ENCODE data around the gene SEPTIN12. TPM values are rescaled to one million over a fixed set of nuclear protein-coding genes. Genes with fewer than 3 reads are reported as not detected.

Gene SEPTIN12
- total RNA-seq, 2 donors from 2014 or later: 10.8 TPM; not detected in 1

GRCh38 chr16:4733211-4733742 lies 54.9 kb downstream of the SEPTIN12 start:
- H3K4me1 ChIP-seq (replicated peaks): no peaks in the 10 kb centered on the region
- H3K27me3 ChIP-seq (replicated peaks; ENCODE audit: insufficient read depth): no peaks in the 10 kb centered on the region
- H3K27ac ChIP-seq: peak overlapping the region; percentile 76 to 82
- 19% methylated on average over 17 of the region's 17 CpGs for WGBS
- H3K36me3 ChIP-seq: no peaks in the 10 kb centered on the region
- peak overlapping the region; percentile 80 to 82 for H3K4me3 ChIP-seq
- no peaks in the 10 kb centered on the region for H3K9me3 ChIP-seq
- DNase-seq (ENCODE audit: low spot score): no peak
- intact Hi-C loops (cut with DNase I): loop anchor here (10.0 kb wide), 3 partner anchors 72 to 118 kb away; partner anchors contain the start of genes GLYR1, ROGDI, UBALD1 and UBN1
- no peak for TF ChIP-seq POLR2AphosphoS5 (IDR thresholded peaks at IDR 0.05)
- TF ChIP-seq CTCF (IDR thresholded peaks at IDR 0.05): no peak
- TF ChIP-seq POLR2A (IDR thresholded peaks at IDR 0.05): no peak

- H3K36me3 ChIP-seq: peaks cover 3 to 6% of the 10 kb centered on the region in 2 donors
- TF ChIP-seq POLR2AphosphoS5 (IDR thresholded peaks at IDR 0.05) (no peak), CTCF (IDR thresholded peaks at IDR 0.05) (no peak), POLR2A (IDR thresholded peaks at IDR 0.05) (no peak)
Observed at GRCh38 chr16:4729876-4730275, 58.3 kb downstream of the SEPTIN12 start.

GRCh38 chr16:4728676-4729075 lies 59.5 kb downstream of the SEPTIN12 start:
- H3K4me3 ChIP-seq: no peak overlapping the region
- H3K36me3 ChIP-seq: peaks cover 3 to 6% of the 10 kb centered on the region in 2 donors
- H3K27me3 ChIP-seq (replicated peaks; ENCODE audit: insufficient read depth): no peaks in the 10 kb centered on the region
- WGBS: 94% methylated on average over 8 of the region's 8 CpGs
- H3K9me3 ChIP-seq: no peaks in the 10 kb centered on the region
- H3K27ac ChIP-seq: no peak overlapping the region
- no peak for DNase-seq (ENCODE audit: low spot score)
- no peaks in the 10 kb centered on the region for H3K4me1 ChIP-seq (replicated peaks)
- TF ChIP-seq POLR2AphosphoS5 (IDR thresholded peaks at IDR 0.05) (no peak), POLR2A (IDR thresholded peaks at IDR 0.05) (no peak), CTCF (IDR thresholded peaks at IDR 0.05) (no peak)
- intact Hi-C loops (cut with DNase I): no loop called here

More at GRCh38 chr16:4729876-4730275, 58.3 kb downstream of the SEPTIN12 start:
- WGBS: 94% methylated on average over 15 of the region's 15 CpGs
- no peaks in the 10 kb centered on the region for H3K27me3 ChIP-seq (replicated peaks; ENCODE audit: insufficient read depth)
- no peak overlapping the region for H3K4me3 ChIP-seq
- intact Hi-C loops (cut with DNase I): loop anchor here (10.0 kb wide), 3 partner anchors 75 to 115 kb away; partner anchors contain the start of genes GLYR1, ROGDI, UBALD1 and UBN1
- H3K4me1 ChIP-seq (replicated peaks): no peaks in the 10 kb centered on the region
- no peaks in the 10 kb centered on the region for H3K9me3 ChIP-seq
- DNase-seq (ENCODE audit: low spot score): no peak
- H3K27ac ChIP-seq: no peak overlapping the region

Small RNA genes within 50 kb of the gene (small RNA-seq; reads per million reads assigned to genes)
- gene RF00017: 0 reads per million in 2 donors

Other genes starting within 250 kb of the SEPTIN12 start
- gene CDIP1, start 249.6 kb downstream of the SEPTIN12 start, total RNA-seq: 10 to 100 TPM; 21.1 to 30.6 TPM
- 1 to 10 TPM in 1 of 2 donors, under 1 TPM in 1; 0.27 to 3.8 TPM for gene C16orf96, start 232.0 kb downstream of the SEPTIN12 start, total RNA-seq
- 10 to 100 TPM; 14.5 to 22.1 TPM for gene UBALD1, start 173.5 kb downstream of the SEPTIN12 start, total RNA-seq
- gene MGRN1, start 163.5 kb downstream of the SEPTIN12 start, total RNA-seq: 100 to 1,000 TPM in 1 of 2 donors, 10 to 100 TPM in 1; 59.6 to 101 TPM
- gene NUDT16L1, start 94.8 kb downstream of the SEPTIN12 start, total RNA-seq: 10 to 100 TPM; 57.4 to 75.3 TPM
- gene ANKS3, start 54.1 kb downstream of the SEPTIN12 start, total RNA-seq: 10 to 100 TPM; 19.1 to 42.9 TPM
- gene DNAAF8, start 53.8 kb downstream of the SEPTIN12 start, total RNA-seq: 10 to 100 TPM in 1 of 2 donors, 1 to 10 TPM in 1; 7.1 to 21.9 TPM
- 10 to 100 TPM; 29.2 to 33.8 TPM for gene ZNF500, start 21.2 kb downstream of the SEPTIN12 start, total RNA-seq
- 10 to 100 TPM in 1 of 2 donors, 1 to 10 TPM in 1; 5.6 to 29.0 TPM for gene SMIM22, start 7.0 kb upstream of the SEPTIN12 start, total RNA-seq
- gene ROGDI, start 14.3 kb upstream of the SEPTIN12 start, total RNA-seq: 10 to 100 TPM; 37.5 to 46.9 TPM
- gene GLYR1, start 58.9 kb upstream of the SEPTIN12 start, total RNA-seq: 10 to 100 TPM; 57.4 to 60.8 TPM
- gene UBN1, start 59.1 kb upstream of the SEPTIN12 start, total RNA-seq: 10 to 100 TPM; 28.2 to 56.9 TPM
- gene PPL, start 148.8 kb upstream of the SEPTIN12 start, total RNA-seq: 10 to 100 TPM; 39.4 to 64.3 TPM
- under 1 TPM; 0.74 to 0.77 TPM for gene SEC14L5, start 170.0 kb upstream of the SEPTIN12 start, total RNA-seq
- 10 to 100 TPM; 29.1 to 32.3 TPM for gene NAGPA, start 245.6 kb upstream of the SEPTIN12 start, total RNA-seq

Data from prostate gland (tissue), 2 donors.